GM12874 (cell line): ENCODE measurements around the gene CYTH3.

Source experiments
- CTCF ChIP-seq: IDR thresholded peaks from 2 replicates; pipeline ENCODE4 v1.5.1; 2011; ENCODE audit warnings: low read depth, mild to moderate bottlenecking, control low read depth, low read length, moderate library complexity; ENCODE audit not compliant: insufficient read depth

Gene CYTH3

GRCh38 chr7:6205971-6206660, 66.3 kb downstream of the CYTH3 start:
- TF ChIP-seq CTCF, result no peak

DNA sequence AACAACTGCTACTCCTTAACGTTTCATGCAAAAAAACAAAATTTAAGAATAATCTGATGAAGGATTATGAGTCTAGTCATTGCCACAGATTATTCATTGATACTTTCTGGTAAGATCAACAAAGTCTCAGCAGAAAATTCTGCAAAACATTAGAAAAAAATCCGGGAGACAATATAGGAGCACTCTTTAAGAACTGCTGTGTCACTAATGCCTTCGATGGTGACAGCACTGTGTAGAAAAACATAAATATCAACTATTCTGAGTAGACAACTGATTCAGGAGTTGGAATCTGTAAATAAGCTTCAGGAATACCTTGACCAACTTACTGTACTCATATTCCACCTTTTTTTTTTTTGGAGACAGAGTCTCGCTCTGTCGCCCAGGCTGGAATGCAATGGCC, 69.0 kb downstream of the CYTH3 start:
- TF ChIP-seq CTCF, result no peak

DNA sequence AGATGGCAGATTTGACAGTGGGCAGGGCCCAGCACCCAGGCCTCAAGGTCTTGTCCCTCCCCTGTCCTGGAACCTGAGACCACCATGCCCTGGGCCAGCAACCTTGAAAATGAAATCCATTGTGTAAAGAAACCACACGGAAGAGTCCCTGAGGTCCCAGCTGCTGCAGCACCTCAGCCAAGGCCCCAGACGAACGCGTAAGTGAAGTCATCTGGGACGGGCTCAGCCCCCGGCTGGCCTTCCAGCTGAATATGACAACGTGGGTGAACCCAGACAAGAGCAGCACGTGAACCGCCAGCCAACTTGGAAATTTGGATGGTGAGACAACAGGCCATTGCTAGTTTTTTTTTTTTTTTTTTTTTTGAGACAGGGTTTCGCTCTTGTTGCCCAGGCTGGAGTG, 70.3 kb downstream of the CYTH3 start:
- no peak for TF ChIP-seq CTCF

- no peak for TF ChIP-seq CTCF
Measured at GRCh38 chr7:6200971-6201370, 71.5 kb downstream of the CYTH3 start.

GRCh38 chr7:6198689-6199595, 73.5 kb downstream of the CYTH3 start:
- TF ChIP-seq CTCF, result no peak

- no peak for TF ChIP-seq CTCF
Measured at GRCh38 chr7:6197801-6198551, 74.4 kb downstream of the CYTH3 start.

DNA sequence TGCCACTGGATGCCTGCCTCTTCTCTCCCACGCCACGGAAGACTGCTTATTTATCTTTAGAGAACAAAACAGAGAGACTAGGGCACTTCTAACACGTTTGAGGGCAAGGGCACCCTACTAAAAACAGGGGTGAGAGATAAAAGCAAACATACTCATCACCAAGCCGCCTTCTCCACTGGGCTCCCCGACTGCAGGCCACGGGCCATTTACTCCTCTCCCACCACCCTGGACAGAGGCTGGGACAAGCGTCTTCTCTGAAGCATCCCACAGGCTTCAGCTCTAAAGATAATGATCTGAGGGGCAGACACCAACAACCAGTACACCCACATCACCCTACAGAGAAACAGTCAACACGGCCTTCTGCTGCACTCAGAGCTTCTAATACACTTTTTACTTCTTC, 78.7 kb downstream of the CYTH3 start:
- no peak for TF ChIP-seq CTCF
